Right lobe of liver (tissue), 4 donors: ENCODE measurements around the gene SLC15A2.

Experiments
- CTCF ChIP-seq, 4 donors: fragments of 200-600 bp in 3 of 4; fragments of 450-650 bp in 1 of 4; IDR thresholded peaks; one replicate each; pipeline versions ENCODE4 v1.5.1 to v1.8.0; 2016 to 2022; ENCODE audit warnings: antibody characterized with exemption in 4 of 4, mild to moderate bottlenecking in 2 of 4
- POLR2A ChIP-seq: fragments of 450-650 bp; IDR thresholded peaks from one replicate; pipeline ENCODE4 v1.6.1; 2017; ENCODE audit warnings: antibody characterized with exemption, mild to moderate bottlenecking
- donor health status: DM: no; HTN: no; CAD: no.
- donor health status: DM: no; HTN: no; CAD: no.
- donor health status: DM: no; HTN: yes; CAD: no.

GRCh38 chr3:121913305-121913990 lies 19.2 kb downstream of the SLC15A2 start:
- TF ChIP-seq CTCF (IDR thresholded peaks at IDR 0.05) (no peak), POLR2A (no peak)
